OCI-LY1 (cell line): Measurements from ENCODE around the gene ZBTB20.

Experiments used
- H2AFZ ChIP-seq: fragments of 200-600 bp; sonication (generic), shearing (Covaris generic); 2 replicates; pipeline ENCODE4 v1.6.0; 2014; ENCODE audit warnings: antibody characterized with exemption, mild to moderate bottlenecking, low read length
- H3F3A ChIP-seq: fragments of 200-600 bp; sonication (generic), shearing (Covaris generic); 2 replicates; pipeline ENCODE4 v1.6.0; 2014; ENCODE audit warnings: mild to moderate bottlenecking, antibody characterized with exemption, low read length, moderate library complexity; ENCODE audit not compliant: insufficient read depth
- H3K27ac ChIP-seq: fragments of 200-600 bp; sonication (generic); 2 replicates; pipeline ENCODE4 v1.5.1; 2014; ENCODE audit warnings: low read length, mixed run types, mild to moderate bottlenecking, low read depth; ENCODE audit not compliant: poor library complexity, severe bottlenecking
- H3K27me3 ChIP-seq: fragments of 200-600 bp; sonication (generic); 2 replicates; pipeline ENCODE4 v1.6.0; 2014; ENCODE audit warnings: antibody characterized with exemption, mild to moderate bottlenecking, low read length, moderate library complexity; ENCODE audit not compliant: insufficient read depth
- H3K36me3 ChIP-seq: fragments of 200-600 bp; sonication (generic); 2 replicates; pipeline ENCODE4 v1.6.1; 2014; ENCODE audit warnings: mild to moderate bottlenecking, antibody characterized with exemption, low read length, moderate library complexity, mixed read lengths; ENCODE audit not compliant: insufficient read depth
- H3K4me1 ChIP-seq: fragments of 200-600 bp; sonication (generic); 2 replicates; pipeline ENCODE4 v1.5.1; 2014; ENCODE audit warnings: mild to moderate bottlenecking, low read length, moderate library complexity; ENCODE audit not compliant: insufficient read depth, severe bottlenecking
- H3K4me2 ChIP-seq: fragments of 200-600 bp; sonication (generic), shearing (Covaris generic); 2 replicates; pipeline ENCODE4 v1.6.1; 2014; ENCODE audit warnings: low read length
- H3K4me3 ChIP-seq: fragments of 200-600 bp; sonication (generic); 2 replicates; pipeline ENCODE4 v1.5.1; 2014; ENCODE audit warnings: low read length, low read depth, mild to moderate bottlenecking, mixed read lengths; ENCODE audit not compliant: poor library complexity, severe bottlenecking
- H3K79me2 ChIP-seq: fragments of 200-600 bp; shearing (Covaris generic); 2 replicates; pipeline ENCODE4 v1.6.1; 2016; ENCODE audit warnings: mixed run types, low read length, mixed read lengths; ENCODE audit not compliant: insufficient read depth
- H3K9ac ChIP-seq: fragments of 200-600 bp; sonication (generic), shearing (Covaris generic); 2 replicates; pipeline ENCODE4 v1.6.1; 2014; ENCODE audit warnings: mild to moderate bottlenecking, low read length, mixed read lengths
- H3K9me2 ChIP-seq: fragments of 200-600 bp; sonication (generic), shearing (Covaris generic); 2 replicates; pipeline ENCODE4 v1.6.1; 2014; ENCODE audit warnings: low read depth, mild to moderate bottlenecking, low read length, mixed read lengths
- H3K9me3 ChIP-seq: fragments of 200-600 bp; shearing (Covaris generic); 2 replicates; pipeline ENCODE4 v1.6.1; 2014; ENCODE audit warnings: low read length, mixed read lengths
- H4K20me1 ChIP-seq: fragments of 200-600 bp; sonication (generic), shearing (Covaris generic); 2 replicates; pipeline ENCODE4 v1.6.0; 2016; ENCODE audit warnings: mild to moderate bottlenecking, low read length; ENCODE audit not compliant: insufficient read depth
- CTCF ChIP-seq: fragments of 200-600 bp; sonication (generic), shearing (Covaris generic); IDR thresholded peaks from 2 replicates; pipeline ENCODE4 v1.5.1; 2017; ENCODE audit warnings: mild to moderate bottlenecking, antibody characterized with exemption, low read length, moderate library complexity, mixed read lengths
- EZH2 ChIP-seq: fragments of 200-600 bp; sonication (generic), shearing (Covaris generic); IDR thresholded peaks from 2 replicates; pipeline ENCODE4 v1.8.0; 2017; ENCODE audit warnings: borderline replicate concordance, mixed run types, mild to moderate bottlenecking, antibody characterized with exemption, low read length, moderate library complexity, mixed read lengths

Gene ZBTB20

GRCh38 chr3:114509756-114510155, 637.3 kb downstream of the ZBTB20 start:
- Histone ChIP-seq H3K9me3 (no peaks in the 10 kb centered on the region), H3K4me2 (no peak overlapping the region), H3F3A (no peaks in the 10 kb centered on the region), H4K20me1 (no peaks in the 10 kb centered on the region), H2AFZ (no peak overlapping the region), H3K9ac (no peak overlapping the region), H3K79me2 (no peaks in the 10 kb centered on the region), H3K36me3 (no peaks in the 10 kb centered on the region), H3K4me1 (no peaks in the 10 kb centered on the region), H3K4me3 (no peak overlapping the region), H3K27ac (no peak overlapping the region), H3K27me3 (no peaks in the 10 kb centered on the region), H3K9me2 (no peaks in the 10 kb centered on the region)
- TF ChIP-seq CTCF (no peak), EZH2 (no peak)

GRCh38 chr3:114508976-114509375, 638.1 kb downstream of the ZBTB20 start:
- no peak overlapping the region for H3K4me2 ChIP-seq
- H3K4me3 ChIP-seq, result no peak overlapping the region
- TF ChIP-seq EZH2, result no peak
- TF ChIP-seq CTCF, result no peak

DNA sequence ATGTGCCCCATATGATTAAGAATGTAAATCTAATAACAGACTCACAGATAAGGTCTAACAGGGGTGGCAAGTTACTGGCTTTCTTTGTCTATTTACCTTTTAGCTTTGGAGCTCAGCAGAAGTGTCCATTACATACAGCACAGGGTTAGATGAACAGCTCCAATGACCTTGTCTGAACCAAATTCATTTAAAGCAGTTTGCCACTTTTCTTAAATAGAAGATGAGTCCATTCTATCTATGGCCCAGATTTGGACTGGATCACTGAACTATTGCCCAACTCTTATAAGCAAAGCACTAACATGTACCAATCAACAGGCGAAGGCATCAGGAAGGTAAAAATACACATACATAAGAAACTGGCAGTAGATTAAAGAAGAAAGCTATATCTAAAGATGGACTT, 638.9 kb downstream of the ZBTB20 start:
- Histone ChIP-seq H3K4me3 (no peak overlapping the region), H3F3A (no peaks in the 10 kb centered on the region), H4K20me1 (no peaks in the 10 kb centered on the region), H3K4me2 (no peak overlapping the region), H3K9ac (no peak overlapping the region), H3K27me3 (no peaks in the 10 kb centered on the region), H3K9me2 (no peaks in the 10 kb centered on the region), H2AFZ (no peak overlapping the region), H3K9me3 (no peaks in the 10 kb centered on the region), H3K36me3 (no peaks in the 10 kb centered on the region), H3K27ac (no peak overlapping the region), H3K79me2 (no peaks in the 10 kb centered on the region), H3K4me1 (no peaks in the 10 kb centered on the region)
- TF ChIP-seq CTCF, result no peak
- TF ChIP-seq EZH2, result no peak

More at GRCh38 chr3:114508976-114509375, 638.1 kb downstream of the ZBTB20 start:
- no peak overlapping the region for H3K27ac ChIP-seq
- no peaks in the 10 kb centered on the region for H3K36me3 ChIP-seq
- no peaks in the 10 kb centered on the region for H3K4me1 ChIP-seq
- no peaks in the 10 kb centered on the region for H3K79me2 ChIP-seq
- H3K9me2 ChIP-seq, result no peaks in the 10 kb centered on the region
- no peaks in the 10 kb centered on the region for H3K9me3 ChIP-seq
- H2AFZ ChIP-seq, result no peak overlapping the region
- no peaks in the 10 kb centered on the region for H3F3A ChIP-seq
- H3K9ac ChIP-seq, result no peak overlapping the region
- H4K20me1 ChIP-seq, result no peaks in the 10 kb centered on the region
- no peaks in the 10 kb centered on the region for H3K27me3 ChIP-seq
